GDM1 (cell line): Measurements from ENCODE around the gene HLF.

Experiments used
- DNase-seq: peaks from one replicate; lab custom pipeline; 2025; lab: John Stamatoyannopoulos, UW

Gene HLF

DNA sequence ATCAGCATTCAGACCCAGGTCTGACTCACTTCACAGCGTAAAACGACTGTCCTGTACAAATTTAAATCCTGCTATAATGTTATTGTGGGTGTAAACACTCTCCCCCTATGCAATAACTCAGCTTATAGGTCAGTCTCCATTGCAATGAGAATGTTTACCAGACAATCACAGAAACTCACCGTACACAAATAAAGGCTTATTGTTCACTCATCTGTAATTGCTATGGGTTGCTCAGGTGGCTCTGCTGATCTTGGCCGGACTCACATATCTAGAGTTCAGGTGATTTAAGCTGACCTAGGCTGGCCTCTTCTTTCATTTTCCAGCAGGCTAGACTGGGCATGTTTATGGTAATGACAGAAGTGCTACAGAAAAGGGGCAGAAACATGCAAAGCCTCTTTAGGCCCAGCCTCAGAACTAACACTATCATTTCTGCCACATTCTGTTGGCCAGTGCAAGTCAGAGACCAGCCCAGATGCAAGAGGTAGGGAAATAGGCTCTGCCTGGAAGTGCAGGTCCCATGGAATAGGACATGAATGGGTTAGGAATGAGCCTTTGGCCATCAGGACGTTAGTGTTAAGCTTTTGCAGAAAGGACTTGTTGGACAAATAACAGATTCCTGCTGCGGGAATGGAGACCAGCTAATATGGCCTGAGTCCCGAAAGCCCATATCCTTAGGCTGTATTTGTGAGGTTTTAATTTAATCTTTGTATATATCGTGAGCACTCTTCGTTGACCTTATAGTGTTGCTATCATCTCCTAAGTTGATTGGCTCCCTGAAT is 44.0 kb downstream of the HLF start:
- no peak for DNase-seq

DNA sequence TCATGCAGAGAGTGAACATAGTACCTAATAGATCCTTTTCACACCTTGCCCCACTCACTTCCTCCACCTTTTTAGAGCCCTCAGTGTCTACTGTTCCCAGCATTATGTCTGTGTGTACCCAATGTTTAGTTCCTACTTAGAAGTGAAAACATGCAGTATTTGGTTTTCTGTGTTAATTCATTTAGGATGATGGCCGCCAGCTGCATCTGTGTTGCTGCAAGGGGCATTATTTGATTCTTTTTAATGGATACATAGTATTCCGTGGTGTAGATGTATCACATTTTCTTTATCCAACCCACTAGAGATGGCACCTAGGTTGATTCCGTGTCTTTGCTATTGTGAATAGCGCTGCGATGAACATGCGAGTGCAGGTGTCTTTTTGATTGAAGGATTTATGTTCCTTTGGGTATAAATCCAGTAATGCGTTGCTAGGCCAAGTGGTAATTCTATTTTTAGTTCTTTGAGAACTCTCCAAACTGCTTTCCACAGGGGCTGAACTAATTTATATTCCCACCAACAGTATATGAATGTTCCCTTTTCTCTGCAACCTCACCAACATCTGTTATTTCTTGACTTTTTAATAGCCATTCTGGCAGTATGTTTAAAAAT is 47.1 kb downstream of the HLF start:
- DNase-seq, result no peak

DNA sequence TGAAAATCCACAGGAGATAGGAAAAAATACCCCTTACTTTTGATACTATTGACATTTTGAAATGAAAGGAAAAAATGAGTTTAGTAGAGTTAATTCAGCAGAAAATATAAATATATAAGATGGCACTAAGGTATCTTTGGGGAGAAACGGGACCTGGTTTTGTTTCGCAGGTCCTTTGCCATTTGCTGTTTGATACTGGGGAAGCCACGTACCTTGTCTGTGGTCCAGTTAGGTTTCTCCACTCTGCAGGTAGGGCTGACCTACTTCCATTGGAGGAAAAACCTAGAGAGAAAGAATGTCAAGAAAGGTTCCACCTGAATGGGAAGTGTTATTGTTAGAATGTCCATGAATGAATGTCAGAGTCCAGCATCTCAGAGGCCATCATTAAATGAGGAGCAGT is 48.1 kb downstream of the HLF start:
- no peak for DNase-seq

DNA sequence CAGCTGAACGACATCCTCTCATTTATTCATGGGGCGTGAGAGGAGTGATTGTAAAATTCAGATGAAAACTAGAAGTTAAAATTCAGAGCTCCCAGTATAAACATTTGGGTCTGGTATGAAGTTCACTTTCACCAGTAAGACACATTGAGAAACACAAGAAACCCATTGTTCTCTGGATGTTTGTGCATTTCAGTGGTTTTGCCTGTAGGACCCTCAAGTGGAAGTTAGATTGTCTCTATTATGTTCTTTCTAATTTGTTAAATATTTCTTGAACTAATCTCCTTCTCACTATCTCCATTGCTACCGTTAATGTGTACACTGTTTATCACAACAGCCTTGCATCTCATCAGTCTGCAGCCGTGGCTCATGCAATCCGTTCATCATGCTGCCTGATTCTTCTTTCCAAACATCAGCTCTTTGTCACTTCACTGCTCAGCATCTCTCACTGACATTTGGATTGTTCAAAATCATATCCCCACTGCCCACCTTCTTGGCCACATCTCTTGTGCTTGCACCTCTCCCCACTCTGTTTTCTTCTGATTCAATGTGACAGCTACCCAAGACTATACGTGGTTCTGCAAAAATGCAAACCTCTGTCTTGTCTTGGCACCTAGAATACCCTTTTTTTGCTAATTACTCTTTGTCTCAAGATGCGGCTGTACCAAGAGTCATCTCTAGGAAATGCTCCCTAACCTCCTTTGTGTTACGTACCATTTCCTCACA is 49.5 kb downstream of the HLF start:
- no peak for DNase-seq

GRCh38 chr17:55314784-55315491 is 50.2 kb downstream of the HLF start:
- no peak for DNase-seq

GRCh38 chr17:55316499-55316898 is 51.7 kb downstream of the HLF start:
- no peak for DNase-seq

- DNase-seq, result no peak
These were observed 52.5 kb downstream of the HLF start for GRCh38 chr17:55317284-55317683.

DNA sequence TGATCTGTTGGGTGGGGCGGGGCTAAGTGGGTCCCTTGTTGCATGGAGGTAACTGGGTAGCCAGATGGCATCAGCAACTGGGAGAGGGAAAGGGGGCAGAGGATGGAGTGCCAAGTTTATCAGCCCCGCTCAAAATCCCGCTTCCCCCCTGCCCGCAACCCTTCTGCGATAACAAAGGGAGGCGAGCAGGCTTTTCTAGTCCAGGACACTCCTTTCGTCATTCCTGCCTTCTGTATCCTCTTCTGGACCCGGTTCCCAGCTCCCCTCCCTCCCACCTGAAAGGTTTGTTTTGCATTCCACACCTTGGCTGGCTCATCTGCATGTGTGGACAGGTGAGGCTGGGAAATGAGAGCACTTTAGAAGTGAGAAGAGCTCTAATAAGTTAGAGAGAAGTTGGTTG is 53.3 kb downstream of the HLF start:
- DNase-seq, result no peak

DNA sequence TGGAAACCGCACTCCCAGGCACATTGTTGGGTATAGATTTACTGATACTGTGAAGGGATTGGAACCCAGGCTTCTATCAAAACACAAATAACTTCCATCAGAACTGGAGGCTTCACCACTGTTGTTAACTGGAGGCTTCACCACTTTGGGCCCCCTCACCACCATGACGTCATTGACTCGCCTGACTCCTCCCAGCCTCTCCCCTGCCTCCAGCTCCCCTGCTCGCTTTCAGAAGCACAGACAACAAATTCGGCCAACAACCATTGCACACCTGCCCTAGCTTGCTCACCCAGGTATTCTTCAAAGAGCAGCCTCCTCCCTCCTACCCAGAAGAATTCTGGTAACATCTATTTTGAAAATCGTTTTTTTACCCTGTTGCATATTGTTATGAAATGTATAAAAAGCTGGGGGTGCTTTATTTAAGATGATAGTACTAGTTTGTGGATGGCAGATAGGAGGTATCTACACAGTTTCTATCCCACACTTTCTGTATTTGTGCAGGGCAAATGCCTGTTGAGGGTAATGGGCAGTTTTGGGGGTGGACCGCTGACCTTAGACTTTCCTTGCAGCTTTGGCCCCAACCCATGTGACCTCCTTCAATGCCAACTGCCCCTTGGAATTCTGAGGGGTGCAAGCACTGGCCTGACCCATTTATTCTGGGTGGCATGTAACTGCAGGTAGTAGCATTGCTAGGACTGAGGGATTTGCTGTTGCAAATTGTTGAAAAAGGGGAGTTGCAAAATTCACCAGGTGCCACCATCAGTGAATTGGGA is 54.1 kb downstream of the HLF start:
- DNase-seq, result no peak

GRCh38 chr17:55319933-55320593 is 55.3 kb downstream of the HLF start:
- DNase-seq, result no peak

GRCh38 chr17:55320594-55321426 is 56.0 kb downstream of the HLF start:
- DNase-seq, result no peak

- DNase-seq, result no peak
These were observed 56.8 kb downstream of the HLF start for GRCh38 chr17:55321427-55322060.

- DNase-seq, result no peak
These were observed 57.8 kb downstream of the HLF start for GRCh38 chr17:55322453-55322985.

- no peak for DNase-seq
These were observed 58.9 kb downstream of the HLF start for GRCh38 chr17:55323518-55324295.

- no peak for DNase-seq
These were observed 59.7 kb downstream of the HLF start for GRCh38 chr17:55324296-55324978.

DNA sequence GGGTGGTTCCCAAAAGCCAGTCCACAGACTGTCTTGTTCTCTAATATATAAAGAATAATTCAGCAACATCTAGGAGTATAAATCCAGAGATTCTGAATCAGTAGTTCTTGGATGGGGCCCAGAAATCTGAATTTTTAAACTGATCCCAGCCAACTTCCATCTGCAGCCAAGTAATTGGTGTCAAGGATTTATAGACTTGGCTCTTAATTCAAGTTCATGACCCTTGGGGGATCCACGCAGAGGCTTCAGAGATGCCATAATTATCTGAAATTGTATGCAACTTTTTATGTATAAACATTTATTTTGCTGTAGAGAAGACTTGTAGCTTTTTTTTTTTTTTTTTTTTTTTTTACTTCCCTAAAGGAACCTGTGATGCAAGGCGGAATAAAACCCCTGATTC is 60.6 kb downstream of the HLF start:
- DNase-seq, result no peak

DNA sequence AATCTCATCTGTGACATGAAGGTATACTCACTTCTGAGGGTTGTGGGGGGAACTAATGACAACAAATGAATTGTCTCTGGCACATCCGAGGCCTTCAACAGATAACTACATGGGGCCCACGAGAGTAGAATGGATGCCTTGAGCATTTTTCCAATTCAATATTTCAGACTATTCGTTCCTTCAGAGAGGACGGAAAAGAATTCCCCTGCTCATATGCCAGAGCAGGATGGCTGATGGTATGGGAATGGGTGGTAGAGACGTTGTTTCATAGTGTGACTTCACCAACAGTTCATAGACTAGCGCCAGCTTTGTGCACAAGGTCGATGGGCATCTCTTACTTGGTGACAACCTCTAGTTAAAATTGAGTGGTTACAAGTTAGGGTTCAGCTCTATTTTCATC is 61.3 kb downstream of the HLF start:
- DNase-seq, result no peak
